Spleen (tissue), 11 donors: ENCODE data around the gene TMEM234. TPM values are rescaled to one million over a fixed set of nuclear protein-coding genes. Genes with fewer than 3 reads are reported as not detected.
A peak's percentile ranks its signal among the peaks of the same experiment; 100 is the strongest.

Experiments used
- DNase-seq: peaks from one replicate; pipeline ENCODE4 v3.0.0-alpha.2; 2020
- H3K27ac ChIP-seq, 8 donors: fragments of 200-600 bp; sonication (generic) in 7 of 8; 1 replicate in 4 of 8; 2 replicates in 4 of 8; pipeline versions ENCODE4 v1.5.0 to v1.8.0; 2016 to 2021; ENCODE audit warnings: inconsistent platforms in 4 of 8, mild to moderate bottlenecking in 4 of 8, moderate library complexity in 1 of 8
- H3K27me3 ChIP-seq, 7 donors: fragments of 200-600 bp; sonication (generic) in 6 of 7; replicated peaks in 1 of 7; 1 replicate in 4 of 7; 2 replicates in 3 of 7; pipeline versions ENCODE4 v1.5.0 to v1.8.0; 2016 to 2021; ENCODE audit warnings: inconsistent platforms in 3 of 7, mild to moderate bottlenecking in 1 of 7
- H3K36me3 ChIP-seq, 6 donors: fragments of 200-600 bp; sonication (generic) in 5 of 6; 1 replicate in 4 of 6; 2 replicates in 2 of 6; pipeline versions ENCODE4 v1.5.0 to v1.8.0; 2016 to 2021; ENCODE audit warnings: inconsistent platforms in 2 of 6
- H3K4me1 ChIP-seq, 6 donors: fragments of 200-600 bp; sonication (generic) in 5 of 6; 1 replicate in 3 of 6; 2 replicates in 3 of 6; pipeline versions ENCODE4 v1.5.0 to v1.8.0; 2016 to 2021; ENCODE audit warnings: inconsistent platforms in 3 of 6
- H3K4me3 ChIP-seq, 8 donors: fragments of 200-600 bp; sonication (generic) in 7 of 8; 1 replicate in 4 of 8; 2 replicates in 4 of 8; pipeline versions ENCODE4 v1.5.0 to v1.8.0; 2016 to 2021; ENCODE audit warnings: inconsistent platforms in 4 of 8, mild to moderate bottlenecking in 4 of 8, moderate library complexity in 2 of 8
- H3K9me3 ChIP-seq, 8 donors: fragments of 200-600 bp; sonication (generic) in 7 of 8; 1 replicate in 4 of 8; 2 replicates in 4 of 8; pipeline versions ENCODE4 v1.5.0 to v1.8.0; 2016 to 2021; ENCODE audit warnings: inconsistent platforms in 4 of 8
- POLR2A ChIP-seq, 3 donors: fragments of 450-650 bp; IDR thresholded peaks; one replicate each; pipeline ENCODE4 v1.5.1; 2017; ENCODE audit warnings: antibody characterized with exemption in 3 of 3, mild to moderate bottlenecking in 1 of 3
- POLR2AphosphoS5 ChIP-seq, 3 donors: sonication (generic); formaldehyde crosslinking; IDR thresholded peaks; one replicate each; pipeline ENCODE4 v1.5.1; 2017; ENCODE audit warnings: antibody characterized with exemption in 3 of 3
- WGBS, 5 donors: extraction: QIAGEN DNeasy Blood & Tissue Kit in 3 of 5; methylation state at CpG; one replicate each; pipeline versions ENCODE4 v1.1.5 to v1.1.7; 2013 to 2018; 5-methylcytosine and 5-hydroxymethylcytosine counted together
- intact Hi-C: fragments of 100-400 bp; cut with DNase I; formaldehyde crosslinking; loops from one replicate; pipeline ENCODE4 v1.15.0; 2023; ENCODE audit warnings: low total_unique reads
- polyA plus RNA-seq, 3 donors: library from polyadenylated mRNA; stranded (reverse); fragments of 200-250 nt; gene quantifications; one replicate each; pipeline ENCODE4 v1.2.1, GENCODE V29; 2013
- total RNA-seq, 7 donors: library from RNA; depleted of rRNA in 3 of 7; stranded (reverse); fragments of >200 nt in 3 of 7; fragmentation: NEBNext Ultra II Directional in 4 of 7; extraction: Animal tissue kit (Norgen Biotek cat#: 25700) in 4 of 7; gene quantifications; one replicate each; pipeline versions ENCODE4 v1.1.0 to v1.2.1, GENCODE V29; 2016 to 2021
- TF ChIP-seq, protein P1 (sequence below), 11 experiments: fragments of 200-600 bp in 7 of 11; fragments of 450-650 bp in 4 of 11; sonication (generic) in 4 of 11; IDR thresholded peaks in 8 of 11; conservative IDR thresholded peaks in 3 of 11; 1 replicate in 7 of 11; 2 replicates in 4 of 11; pipeline versions ENCODE4 v1.4.0 to v1.8.0; 2016 to 2021; ENCODE audit warnings: antibody characterized with exemption in 11 of 11, inconsistent platforms in 4 of 11, mild to moderate bottlenecking in 1 of 11
- donor health status: healthy with polysubstance abuse.
- donor health status: DM: no; HTN: no; CAD: no; lungs with moderate emphysema.
- donor health status: DM: no; HTN: no; CAD: no.
- donor health status: Bipolar disorder and iron deficiency.
- donor health status: healthy.
- donor health status: DM: no; HTN: no; CAD: no.
- donor health status: DM: yes; HTN: yes; CAD: no.

TMEM234 gene
- total and polyA plus RNA-seq, 10 donors, result 7.7 to 30.2 (median 21.0) TPM

DNA sequence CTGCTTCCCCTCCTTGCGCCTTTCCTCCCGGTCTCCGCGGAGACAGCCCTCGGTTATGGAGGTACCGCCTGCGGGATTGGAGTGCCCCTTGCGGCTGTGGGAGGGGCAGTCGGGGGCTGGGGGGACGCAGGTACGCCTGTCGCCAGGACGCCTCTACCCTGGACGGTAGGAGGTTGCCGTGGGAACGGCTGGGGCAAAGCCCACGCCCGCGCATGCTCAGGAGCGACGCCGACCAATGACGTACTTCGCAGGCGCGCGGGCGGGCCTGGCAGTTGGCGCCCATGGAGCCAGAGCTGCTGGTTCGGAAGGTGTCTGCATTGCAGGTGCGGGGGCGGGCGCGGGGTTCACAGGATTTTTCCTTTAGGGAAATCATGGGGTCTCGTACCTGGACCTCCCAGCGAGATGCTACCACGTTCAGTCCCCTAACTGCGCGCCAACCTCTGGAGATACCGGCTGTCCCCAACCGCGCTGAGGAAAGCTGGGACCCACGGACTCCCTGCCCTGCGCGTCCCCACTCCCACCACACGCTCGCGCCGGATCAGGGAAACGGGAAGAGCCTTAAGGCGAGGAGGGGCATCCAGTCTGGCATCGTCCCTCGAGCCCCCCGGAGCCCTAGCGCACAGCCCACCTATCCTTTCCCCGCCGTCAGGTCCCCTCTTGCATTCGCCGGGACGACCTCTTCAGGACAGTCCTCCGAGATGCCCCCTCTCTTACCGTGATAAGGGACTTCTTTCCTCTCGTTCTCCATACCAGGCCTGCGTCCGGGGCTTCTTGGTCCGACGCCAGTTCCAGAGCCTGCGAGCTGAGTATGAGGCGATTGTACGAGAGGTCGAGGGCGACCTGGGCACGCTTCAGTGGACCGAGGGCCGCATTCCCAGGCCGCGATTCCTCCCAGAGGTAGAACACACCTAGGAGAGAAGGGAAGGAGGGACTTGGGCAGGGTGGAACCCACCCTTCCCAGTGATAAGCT is 16.5 kb downstream of the TMEM234 start, which contains the start of gene IQCC:
Gene IQCC (plus strand): TSS at position 271 of the 970 bp plus-strand sequence. CDS start 11 bp downstream, at position 282.
- DNase-seq, result peak; percentile 95
- Histone ChIP-seq H3K27me3 (no peaks in the 10 kb centered on the region), H3K36me3 (peaks cover 0 to 6% (median 0%) of the 10 kb centered on the region in 6 donors), H3K4me3 (peak within 1 kb of the TSS; percentile 47 to 84 (median 56)), H3K9me3 (no peaks in the 10 kb centered on the region), H3K4me1 (peaks cover 17 to 77% (median 45%) of the 10 kb centered on the region in 6 donors), H3K27ac (peak within 1 kb of the TSS in 4 of 8 donors; percentile 41 to 66 (median 54))
- peak in 2 of 3 donors; percentile 26 to 45 for TF ChIP-seq POLR2A (IDR thresholded peaks at IDR 0.05)
- TF ChIP-seq POLR2AphosphoS5 (IDR thresholded peaks at IDR 0.05), result peak; percentile 87 to 92 (median 90)
- TF ChIP-seq, protein P1, sequence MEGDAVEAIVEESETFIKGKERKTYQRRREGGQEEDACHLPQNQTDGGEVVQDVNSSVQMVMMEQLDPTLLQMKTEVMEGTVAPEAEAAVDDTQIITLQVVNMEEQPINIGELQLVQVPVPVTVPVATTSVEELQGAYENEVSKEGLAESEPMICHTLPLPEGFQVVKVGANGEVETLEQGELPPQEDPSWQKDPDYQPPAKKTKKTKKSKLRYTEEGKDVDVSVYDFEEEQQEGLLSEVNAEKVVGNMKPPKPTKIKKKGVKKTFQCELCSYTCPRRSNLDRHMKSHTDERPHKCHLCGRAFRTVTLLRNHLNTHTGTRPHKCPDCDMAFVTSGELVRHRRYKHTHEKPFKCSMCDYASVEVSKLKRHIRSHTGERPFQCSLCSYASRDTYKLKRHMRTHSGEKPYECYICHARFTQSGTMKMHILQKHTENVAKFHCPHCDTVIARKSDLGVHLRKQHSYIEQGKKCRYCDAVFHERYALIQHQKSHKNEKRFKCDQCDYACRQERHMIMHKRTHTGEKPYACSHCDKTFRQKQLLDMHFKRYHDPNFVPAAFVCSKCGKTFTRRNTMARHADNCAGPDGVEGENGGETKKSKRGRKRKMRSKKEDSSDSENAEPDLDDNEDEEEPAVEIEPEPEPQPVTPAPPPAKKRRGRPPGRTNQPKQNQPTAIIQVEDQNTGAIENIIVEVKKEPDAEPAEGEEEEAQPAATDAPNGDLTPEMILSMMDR (IDR thresholded peaks at IDR 0.05 in 8 of 11, conservative IDR thresholded peaks at IDR 0.05 in 3 of 11), result no peak
- intact Hi-C loops, result no loop called here
- 3 to 5% (median 3%) methylated on average over 55 to 77 of the region's 77 CpGs for WGBS, 5 donors

DNA sequence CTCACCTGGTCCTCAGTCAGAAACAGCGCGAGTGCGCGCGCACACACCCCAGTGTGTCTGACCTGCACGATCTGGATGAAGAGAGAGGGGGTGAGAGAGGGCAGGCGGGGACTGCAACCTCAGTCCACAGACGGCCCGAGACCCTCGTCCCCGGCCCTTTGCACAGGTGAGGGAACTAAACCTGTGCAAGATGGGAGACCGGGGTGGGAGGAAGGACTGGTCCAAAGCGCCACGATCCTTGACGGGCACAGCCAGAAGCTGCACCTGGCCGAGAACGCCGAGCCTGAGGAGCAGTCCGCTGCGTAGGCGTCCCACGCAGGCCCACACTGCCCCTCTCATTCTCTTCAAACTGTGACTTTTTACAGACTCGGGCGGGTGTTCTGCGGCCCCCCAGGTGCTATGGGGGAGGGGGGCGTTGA is 17.2 kb downstream of the TMEM234 start:
- Histone ChIP-seq H3K4me1 (peaks cover 17 to 85% (median 51%) of the 10 kb centered on the region in 6 donors), H3K27ac (peak overlapping the region in 4 of 8 donors; percentile 41 to 66 (median 54)), H3K9me3 (no peaks in the 10 kb centered on the region), H3K27me3 (no peaks in the 10 kb centered on the region), H3K4me3 (peak overlapping the region; percentile 47 to 84 (median 56)), H3K36me3 (peaks cover 0 to 6% (median 0%) of the 10 kb centered on the region in 6 donors)
- TF ChIP-seq POLR2A (IDR thresholded peaks at IDR 0.05), result no peak
- no peak for TF ChIP-seq POLR2AphosphoS5 (IDR thresholded peaks at IDR 0.05)
- TF ChIP-seq, protein P1 (IDR thresholded peaks at IDR 0.05 in 8 of 11, conservative IDR thresholded peaks at IDR 0.05 in 3 of 11), result no peak
- intact Hi-C loops, result no loop called here
- WGBS, 5 donors, result 51 to 65% (median 61%) methylated on average over 23 to 26 of the region's 26 CpGs
- DNase-seq, result peak; percentile 78

GRCh38 chr1:32201011-32201855 is 20.9 kb downstream of the TMEM234 start:
- H3K27ac ChIP-seq, result peak overlapping the region; percentile 58 to 89 (median 82)

More at GRCh38 chr1:32201011-32201855, 20.9 kb downstream of the TMEM234 start:
- intact Hi-C loops, result no loop called here
- peaks cover 0 to 29% (median 13%) of the 10 kb centered on the region in 6 donors for H3K36me3 ChIP-seq
- WGBS, 5 donors, result 0 to 2% (median 1%) methylated on average over 13 to 26 of the region's 26 CpGs
- H3K9me3 ChIP-seq, result no peaks in the 10 kb centered on the region
- H3K27me3 ChIP-seq, result no peaks in the 10 kb centered on the region
- H3K4me3 ChIP-seq, result peak overlapping the region; percentile 51 to 91 (median 66)
- DNase-seq, result peak; percentile 92
- TF ChIP-seq POLR2A (IDR thresholded peaks at IDR 0.05), result no peak
- TF ChIP-seq POLR2AphosphoS5 (IDR thresholded peaks at IDR 0.05), result peak in 2 of 3 donors; percentile 36 to 64
- H3K4me1 ChIP-seq, result peaks cover 16 to 75% (median 45%) of the 10 kb centered on the region in 6 donors
